HFF-Myc (cell line): ENCODE data around the gene TMC1.
"Not testable (repeated sequence)": the region's sequence is repeated elsewhere in the genome, so short reads cannot be mapped to it uniquely, and the experiment has no call there.

Source experiments
- DNase-seq: peaks from one replicate; pipeline ENCODE4 v3.0.0-alpha.2; 2011; ENCODE audit warnings: low read depth; ENCODE audit errors: extremely low read depth
- H3K4me3 ChIP-seq: replicated peaks from 2 replicates; pipeline ENCODE4 v1.5.1; 2011; ENCODE audit warnings: low read depth, mild to moderate bottlenecking, control low read depth, low read length
- TF ChIP-seq, protein P1 (sequence below): IDR thresholded peaks from 2 replicates; pipeline ENCODE4 v1.5.1; 2012; ENCODE audit warnings: mild to moderate bottlenecking, low read depth, low read length, control low read depth; ENCODE audit errors: missing control alignments

Gene TMC1

DNA sequence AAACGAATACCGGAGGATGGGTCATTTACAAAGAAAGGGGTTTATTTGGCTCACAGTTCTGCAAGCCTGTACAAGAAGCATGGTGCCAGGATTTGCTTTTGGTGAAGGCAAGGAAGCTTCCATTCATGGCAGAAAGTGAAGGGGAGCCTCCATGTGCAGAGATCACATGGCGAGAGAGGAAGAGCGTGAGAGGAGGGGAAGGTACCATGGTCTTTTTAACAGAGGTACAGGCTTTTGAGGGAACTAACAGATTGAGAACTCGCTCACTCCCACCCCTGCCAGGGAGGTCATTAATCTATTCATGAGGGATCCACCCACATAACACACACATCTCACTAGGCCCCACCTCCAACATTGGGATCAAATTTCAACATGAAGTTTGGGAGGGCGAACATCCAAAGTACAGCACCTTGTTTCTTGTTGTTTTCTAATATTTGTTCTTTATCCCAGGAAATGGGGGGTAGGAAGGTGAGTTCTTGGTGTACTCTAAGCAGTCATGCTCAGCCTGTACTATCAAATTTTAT, 18.5 kb downstream of the TMC1 start:
- DNase-seq: no peak
- TF ChIP-seq, protein P1, sequence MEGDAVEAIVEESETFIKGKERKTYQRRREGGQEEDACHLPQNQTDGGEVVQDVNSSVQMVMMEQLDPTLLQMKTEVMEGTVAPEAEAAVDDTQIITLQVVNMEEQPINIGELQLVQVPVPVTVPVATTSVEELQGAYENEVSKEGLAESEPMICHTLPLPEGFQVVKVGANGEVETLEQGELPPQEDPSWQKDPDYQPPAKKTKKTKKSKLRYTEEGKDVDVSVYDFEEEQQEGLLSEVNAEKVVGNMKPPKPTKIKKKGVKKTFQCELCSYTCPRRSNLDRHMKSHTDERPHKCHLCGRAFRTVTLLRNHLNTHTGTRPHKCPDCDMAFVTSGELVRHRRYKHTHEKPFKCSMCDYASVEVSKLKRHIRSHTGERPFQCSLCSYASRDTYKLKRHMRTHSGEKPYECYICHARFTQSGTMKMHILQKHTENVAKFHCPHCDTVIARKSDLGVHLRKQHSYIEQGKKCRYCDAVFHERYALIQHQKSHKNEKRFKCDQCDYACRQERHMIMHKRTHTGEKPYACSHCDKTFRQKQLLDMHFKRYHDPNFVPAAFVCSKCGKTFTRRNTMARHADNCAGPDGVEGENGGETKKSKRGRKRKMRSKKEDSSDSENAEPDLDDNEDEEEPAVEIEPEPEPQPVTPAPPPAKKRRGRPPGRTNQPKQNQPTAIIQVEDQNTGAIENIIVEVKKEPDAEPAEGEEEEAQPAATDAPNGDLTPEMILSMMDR: no peak
- no peak overlapping the region for H3K4me3 ChIP-seq

- TF ChIP-seq, protein P1: no peak
- no peak for DNase-seq
- no peak overlapping the region for H3K4me3 ChIP-seq
Measured at GRCh38 chr9:72540348-72540873, 19.0 kb downstream of the TMC1 start.

DNA sequence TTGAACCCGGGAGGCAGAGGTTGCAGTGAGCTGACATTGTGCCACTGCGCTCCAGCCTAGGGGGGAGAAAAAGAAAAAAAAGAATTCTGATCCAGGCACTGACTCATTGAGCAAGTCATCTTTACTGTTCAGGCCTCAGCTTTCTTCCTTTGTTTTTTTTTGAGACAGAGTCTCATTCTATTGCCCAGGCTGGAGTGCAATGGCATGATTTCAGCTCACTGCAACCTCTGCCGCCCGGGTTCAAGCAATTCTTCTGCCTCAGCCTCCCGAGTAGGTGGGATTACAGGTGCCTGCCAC, 21.1 kb downstream of the TMC1 start:
- H3K4me3 ChIP-seq, DNase-seq: not testable (repeated sequence)

DNA sequence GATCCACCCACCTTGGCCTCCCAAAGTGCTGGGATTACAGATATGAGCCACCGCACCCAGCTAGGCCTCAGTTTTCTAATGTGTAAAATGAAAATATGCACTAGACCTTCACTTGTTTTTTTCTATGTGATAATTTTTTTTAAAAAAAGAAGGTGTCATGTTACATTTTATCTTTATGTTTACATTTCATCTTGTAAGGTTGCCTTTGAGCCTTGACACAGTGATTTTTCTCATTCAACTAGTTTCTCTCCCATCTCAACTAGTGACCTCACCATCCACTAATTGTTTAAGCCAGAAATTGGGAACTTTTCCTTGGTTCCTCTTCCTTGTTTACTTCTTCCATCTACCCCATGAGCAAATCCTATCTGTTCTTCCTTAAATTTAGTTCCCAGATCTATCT, 21.5 kb downstream of the TMC1 start:
- no peak for DNase-seq
- H3K4me3 ChIP-seq: no peak overlapping the region
- TF ChIP-seq, protein P1: no peak

DNA sequence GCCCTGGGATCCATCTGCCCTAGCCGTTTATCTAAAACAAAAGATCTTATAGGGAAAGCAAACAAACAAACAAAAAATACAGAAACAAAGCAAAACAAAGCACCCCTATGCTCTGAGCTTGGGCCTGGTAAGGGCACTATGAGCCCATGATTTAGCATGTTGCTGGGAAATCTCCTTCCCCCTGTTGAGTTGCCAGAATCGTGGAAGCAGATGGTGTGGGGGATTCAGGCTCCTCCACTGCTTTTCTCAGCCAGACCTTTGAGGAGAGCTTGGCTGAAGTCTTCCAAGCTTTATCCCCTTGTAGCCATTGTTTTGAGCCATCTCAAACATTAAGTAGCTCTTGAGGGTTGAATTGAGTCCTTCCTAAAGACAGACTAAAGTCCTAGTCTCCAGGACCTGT, 29.9 kb downstream of the TMC1 start:
- TF ChIP-seq, protein P1: no peak
- H3K4me3 ChIP-seq: no peak overlapping the region
- DNase-seq: no peak

- no peak overlapping the region for H3K4me3 ChIP-seq
- no peak for DNase-seq
- TF ChIP-seq, protein P1: no peak
Measured at GRCh38 chr9:72552356-72552755, 30.9 kb downstream of the TMC1 start.

GRCh38 chr9:72554221-72554641, 32.8 kb downstream of the TMC1 start:
- no peak overlapping the region for H3K4me3 ChIP-seq
- TF ChIP-seq, protein P1: no peak
- peak; percentile 85 for DNase-seq

- no peak overlapping the region for H3K4me3 ChIP-seq
- TF ChIP-seq, protein P1: no peak
- DNase-seq: peak; percentile 75
Measured at GRCh38 chr9:72557549-72557948, 36.1 kb downstream of the TMC1 start.
